GM10248 (cell line): ENCODE results near the gene IDI1.

Source experiments
- CTCF ChIA-PET: fragments of 300-600 bp; sonication (Branson Sonifier 250); formaldehyde crosslinking; extraction: SDS; loops from one replicate; lab custom pipeline; 2021; ENCODE audit warnings: antibody characterized with exemption; lab: Yijun Ruan, JAX
- POLR2A ChIA-PET: fragments of 350-650 bp; sonication (Branson Sonifier 250); formaldehyde crosslinking; extraction: SDS; loops from one replicate; lab custom pipeline; 2020; ENCODE audit warnings: antibody characterized with exemption; lab: Yijun Ruan, JAX
- DNase-seq: peaks from one replicate; pipeline ENCODE4 v3.0.0; 2012; ENCODE audit errors: extremely low spot score
- CTCF ChIP-seq: IDR thresholded peaks from 2 replicates; pipeline ENCODE4 v1.5.1; 2012; ENCODE audit warnings: mild to moderate bottlenecking, low read depth; ENCODE audit errors: extremely low read depth, missing control alignments, control extremely low read depth

Gene IDI1

GRCh38 chr10:1029838-1030237, 19.1 kb downstream of the IDI1 start:
- TF ChIP-seq CTCF, result no peak
- ChIA-PET CTCF (interaction anchor here (1.2 to 2.0 kb wide), 3 partner anchors 10 to 16 kb away, joined by 3 to 9 read pairs (median 3); no protein-coding TSS in a partner anchor), POLR2A (no interaction called here)
- no peak for DNase-seq

- ChIA-PET POLR2A (no interaction called here), CTCF (interaction anchor here (0.9 to 1.2 kb wide), 2 partner anchors 11 to 24 kb away, joined by 3 read pairs; no protein-coding TSS in a partner anchor)
- DNase-seq, result no peak
- TF ChIP-seq CTCF, result no peak
These were observed 22.3 kb downstream of the IDI1 start for GRCh38 chr10:1026578-1026977.

- ChIA-PET POLR2A (interaction anchor here (0.8 kb wide), 1 partner anchor 11 kb away, joined by 7 read pairs; no protein-coding TSS in a partner anchor), CTCF (interaction anchor here (0.9 kb wide), 1 partner anchor 23 kb away, joined by 3 read pairs; no protein-coding TSS in a partner anchor)
- no peak for TF ChIP-seq CTCF
- DNase-seq, result no peak
These were observed 23.2 kb downstream of the IDI1 start, which contains the start of gene IDI2 for GRCh38 chr10:1025683-1026082. IDI2 (minus strand) TSS chr10:1025859; CDS start chr10:1024723, 1,136 bp downstream.

GRCh38 chr10:1024103-1024502, 24.8 kb downstream of the IDI1 start:
- ChIA-PET CTCF (no interaction called here), POLR2A (no interaction called here)
- no peak for DNase-seq
- TF ChIP-seq CTCF, result no peak

- ChIA-PET CTCF (interaction anchor here (1.4 kb wide), 1 partner anchor 9 kb away, joined by 3 read pairs; no protein-coding TSS in a partner anchor), POLR2A (interaction anchor here (0.7 kb wide), 1 partner anchor 206 kb away, joined by 3 read pairs; no protein-coding TSS in a partner anchor)
These were observed 26.5 kb downstream of the IDI1 start for GRCh38 chr10:1022413-1022812.

GRCh38 chr10:1020958-1021357, 28.0 kb downstream of the IDI1 start:
- DNase-seq, result no peak
- no peak for TF ChIP-seq CTCF
- POLR2A ChIA-PET, result no interaction called here
- CTCF ChIA-PET, result interaction anchor here (1.4 to 2.2 kb wide), 2 partner anchors 8 to 10 kb away, joined by 3 to 9 read pairs; no protein-coding TSS in a partner anchor

More at GRCh38 chr10:1022413-1022812, 26.5 kb downstream of the IDI1 start:
- no peak for TF ChIP-seq CTCF
- DNase-seq, result no peak
